ENCODE results near the gene CNTN6.

Gene CNTN6

GRCh38 chr3:1406250-1406649 is 313.4 kb downstream of the CNTN6 start:
- no peak for DNase-seq (ENCODE audit: low read depth in 2 of 2)

- DNase-seq (ENCODE audit: low read depth in 2 of 2): no peak
These were observed 328.8 kb downstream of the CNTN6 start for GRCh38 chr3:1421577-1421976.

GRCh38 chr3:1423566-1424089 is 330.8 kb downstream of the CNTN6 start:
- no peak for DNase-seq (ENCODE audit: low read depth in 2 of 2)

DNA sequence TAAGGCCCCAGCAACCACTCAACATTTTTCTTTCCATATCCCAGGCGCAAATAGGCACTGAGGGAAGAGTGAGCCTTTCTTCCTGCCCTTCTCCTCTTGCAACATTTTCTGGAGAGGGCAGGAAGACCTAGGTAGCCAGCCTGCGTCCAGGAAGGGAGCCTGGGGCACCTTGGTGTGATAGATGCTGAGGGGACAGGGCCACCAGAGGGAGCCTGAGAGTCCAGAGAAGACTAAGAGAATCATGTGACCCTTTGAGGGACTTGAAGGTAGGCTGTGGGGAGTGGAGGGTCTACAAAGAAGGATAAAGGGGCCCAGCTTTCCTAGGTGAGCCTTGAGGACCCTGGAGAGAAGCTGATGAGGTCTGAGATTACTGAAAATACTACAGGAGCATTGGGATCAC is 346.6 kb downstream of the CNTN6 start:
- DNase-seq (ENCODE audit: low read depth in 2 of 2): no peak

GRCh38 chr3:1442271-1442670 is 349.4 kb downstream of the CNTN6 start:
- DNase-seq (ENCODE audit: low read depth in 2 of 2): no peak

- no peak for DNase-seq (ENCODE audit: low read depth in 2 of 2)
These were observed 351.4 kb downstream of the CNTN6 start for GRCh38 chr3:1444195-1444594.

DNA sequence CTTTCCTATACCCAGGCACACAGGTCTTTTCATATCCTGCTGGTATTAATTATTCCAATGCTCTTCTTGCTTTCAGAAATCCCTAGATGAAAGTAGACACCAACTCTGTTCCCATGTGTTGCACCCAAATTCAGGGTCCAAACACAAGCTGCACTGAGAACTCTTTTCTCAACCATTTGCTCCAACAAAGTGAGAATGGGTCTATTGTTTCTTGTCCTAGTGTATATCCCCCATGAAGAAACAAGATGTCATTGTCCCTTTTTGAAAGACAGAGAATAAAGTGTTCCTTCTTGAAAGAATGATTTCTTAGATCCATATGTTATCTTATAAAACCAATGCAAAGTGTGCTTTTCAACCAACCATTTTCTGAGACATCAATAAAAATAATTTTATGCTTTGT is 353.7 kb downstream of the CNTN6 start:
- no peak for DNase-seq (ENCODE audit: low read depth in 2 of 2)

DNA sequence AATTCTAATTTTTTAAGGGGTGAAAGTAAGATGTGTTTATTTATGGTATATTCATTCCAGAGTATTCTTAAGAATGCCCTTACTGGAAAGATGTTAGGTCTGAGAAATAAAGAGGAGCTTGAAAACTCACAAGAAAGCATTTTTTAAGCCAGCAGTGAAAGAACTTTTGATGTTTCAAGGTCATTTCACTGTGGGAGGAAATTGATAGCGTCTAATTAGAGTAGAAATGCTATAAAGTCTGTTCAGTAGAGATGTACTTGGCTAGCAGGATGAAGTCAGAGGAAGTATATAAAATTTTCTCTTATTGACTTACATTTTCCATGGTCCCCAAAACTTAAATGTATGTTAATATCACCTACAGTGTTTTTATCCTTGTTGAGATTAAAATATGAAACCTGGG is 354.6 kb downstream of the CNTN6 start:
- DNase-seq (ENCODE audit: low read depth in 2 of 2): no peak

GRCh38 chr3:1448443-1448842 is 355.6 kb downstream of the CNTN6 start:
- no peak for DNase-seq (ENCODE audit: low read depth in 2 of 2)

Data from stimulated activated CD4-positive, alpha-beta T cell treated with anti-CD3 and anti-CD28 coated beads, Interleukin-1b, Interleukin-23, amount 100 ng/mL, for 4 hours (primary cell).